Ascending aorta (tissue), 2 donors: ENCODE measurements around the gene CDYL2. TPM values are rescaled to one million over a fixed set of nuclear protein-coding genes. Genes with fewer than 3 reads are reported as not detected.

Experiments
- DNase-seq, 2 donors: peaks; one replicate each; pipeline ENCODE4 v3.0.0-alpha.2; 2019; ENCODE audit warnings: low spot score in 2 of 2
- H3K27ac ChIP-seq, 2 donors: fragments of 200-600 bp; sonication (generic); one replicate each; pipeline ENCODE4 v1.5.1; 2016 to 2017; ENCODE audit warnings: mild to moderate bottlenecking in 1 of 2
- H3K27me3 ChIP-seq: fragments of 200-600 bp; sonication (generic); one replicate; pipeline ENCODE4 v1.5.1; 2017
- H3K36me3 ChIP-seq, 2 donors: fragments of 200-600 bp; sonication (generic); one replicate each; pipeline ENCODE4 v1.5.1; 2016
- H3K4me1 ChIP-seq, 2 donors: fragments of 200-600 bp; sonication (generic); one replicate each; pipeline ENCODE4 v1.5.1; 2016 to 2017; ENCODE audit warnings: mild to moderate bottlenecking in 1 of 2
- H3K4me3 ChIP-seq, 2 donors: fragments of 200-600 bp; sonication (generic); one replicate each; pipeline ENCODE4 v1.5.1; 2016 to 2017; ENCODE audit warnings: mild to moderate bottlenecking in 1 of 2
- H3K9me3 ChIP-seq, 2 donors: fragments of 200-600 bp; sonication (generic); one replicate each; pipeline ENCODE4 v1.5.1; 2016
- intact Hi-C: fragments of 100-400 bp; cut with DNase I; formaldehyde crosslinking; loops from one replicate; pipeline ENCODE4 v1.15.1; 2023
- total RNA-seq: library from RNA; depleted of rRNA; stranded (reverse); fragments of >200 nt; gene quantifications from one replicate; pipeline ENCODE4 v1.1.0, GENCODE V29; 2016
- TF ChIP-seq, protein P1 (sequence below), 3 experiments: fragments of 200-600 bp in 2 of 3; fragments of 450-650 bp in 1 of 3; sonication (generic) in 2 of 3; IDR thresholded peaks; one replicate each; pipeline ENCODE4 v1.5.1; 2016 to 2019; ENCODE audit warnings: antibody characterized with exemption in 3 of 3, mild to moderate bottlenecking in 1 of 3, moderate library complexity in 1 of 3

Gene CDYL2
- total RNA-seq, 1 donor from 2014 or later: 5.0 TPM

DNA sequence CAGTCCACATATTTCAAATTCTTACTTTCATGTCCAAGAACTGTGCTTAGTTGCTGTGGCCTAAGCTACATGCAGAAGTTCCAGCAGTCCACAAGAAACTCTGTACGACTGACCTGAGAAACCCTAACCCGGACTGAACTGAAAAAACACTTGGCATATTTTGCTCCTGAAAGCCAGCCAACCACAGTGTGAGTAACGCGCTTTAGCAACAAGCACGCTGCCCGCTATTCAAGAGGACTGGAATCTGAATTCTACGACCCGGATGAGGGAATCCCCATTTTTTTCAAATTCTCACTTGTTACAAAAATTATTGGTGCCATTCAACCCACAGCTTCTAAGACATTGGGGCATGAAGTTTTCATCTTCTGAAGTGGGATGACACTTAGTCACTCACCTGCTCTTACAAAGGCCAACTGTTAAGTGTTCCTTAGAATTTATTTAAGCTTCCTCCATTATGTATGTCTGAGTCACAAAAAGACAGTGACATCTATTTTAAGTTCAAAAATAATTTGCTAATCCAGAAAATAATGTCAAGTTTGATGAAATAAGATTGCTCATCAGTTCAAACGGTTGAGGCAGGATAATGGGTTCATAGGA is 78.7 kb downstream of the CDYL2 start:
- no peaks in the 10 kb centered on the region for H3K9me3 ChIP-seq
- no peak overlapping the region for H3K4me3 ChIP-seq
- no peak for DNase-seq
- no peaks in the 10 kb centered on the region for H3K27me3 ChIP-seq
- H3K4me1 ChIP-seq: no peaks in the 10 kb centered on the region
- TF ChIP-seq, protein P1, sequence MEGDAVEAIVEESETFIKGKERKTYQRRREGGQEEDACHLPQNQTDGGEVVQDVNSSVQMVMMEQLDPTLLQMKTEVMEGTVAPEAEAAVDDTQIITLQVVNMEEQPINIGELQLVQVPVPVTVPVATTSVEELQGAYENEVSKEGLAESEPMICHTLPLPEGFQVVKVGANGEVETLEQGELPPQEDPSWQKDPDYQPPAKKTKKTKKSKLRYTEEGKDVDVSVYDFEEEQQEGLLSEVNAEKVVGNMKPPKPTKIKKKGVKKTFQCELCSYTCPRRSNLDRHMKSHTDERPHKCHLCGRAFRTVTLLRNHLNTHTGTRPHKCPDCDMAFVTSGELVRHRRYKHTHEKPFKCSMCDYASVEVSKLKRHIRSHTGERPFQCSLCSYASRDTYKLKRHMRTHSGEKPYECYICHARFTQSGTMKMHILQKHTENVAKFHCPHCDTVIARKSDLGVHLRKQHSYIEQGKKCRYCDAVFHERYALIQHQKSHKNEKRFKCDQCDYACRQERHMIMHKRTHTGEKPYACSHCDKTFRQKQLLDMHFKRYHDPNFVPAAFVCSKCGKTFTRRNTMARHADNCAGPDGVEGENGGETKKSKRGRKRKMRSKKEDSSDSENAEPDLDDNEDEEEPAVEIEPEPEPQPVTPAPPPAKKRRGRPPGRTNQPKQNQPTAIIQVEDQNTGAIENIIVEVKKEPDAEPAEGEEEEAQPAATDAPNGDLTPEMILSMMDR (IDR thresholded peaks at IDR 0.05): no peak
- H3K36me3 ChIP-seq: no peaks in the 10 kb centered on the region
- no peak overlapping the region for H3K27ac ChIP-seq
- intact Hi-C loops: no loop called here

- TF ChIP-seq, protein P1 (IDR thresholded peaks at IDR 0.05): no peak
- Histone ChIP-seq H3K36me3 (no peaks in the 10 kb centered on the region), H3K4me1 (peaks cover 0 to 3% of the 10 kb centered on the region in 2 donors), H3K27me3 (no peaks in the 10 kb centered on the region), H3K27ac (no peak overlapping the region), H3K4me3 (no peak overlapping the region), H3K9me3 (no peaks in the 10 kb centered on the region)
- DNase-seq: no peak
- intact Hi-C loops: no loop called here
Observed at GRCh38 chr16:80723981-80724380, 80.4 kb downstream of the CDYL2 start.

DNA sequence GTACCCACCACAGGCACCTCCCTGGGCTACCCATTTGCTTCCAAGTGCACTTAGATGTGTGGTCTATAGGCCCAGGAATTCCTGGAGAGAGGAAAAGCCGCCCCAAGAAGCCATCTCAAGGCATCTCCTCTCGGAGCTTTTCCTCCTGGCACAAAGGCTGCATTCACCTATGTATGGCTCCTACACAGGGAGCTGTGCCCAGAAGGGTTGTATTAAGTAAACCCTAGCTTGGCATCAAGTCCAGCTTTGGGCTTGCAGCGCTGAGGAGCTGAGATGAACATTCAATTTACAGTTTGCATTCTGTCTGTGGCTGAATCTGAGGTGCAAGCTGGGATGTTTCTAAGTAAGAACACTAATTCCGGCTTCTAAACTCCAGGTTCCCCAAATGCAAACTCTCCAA is 81.3 kb downstream of the CDYL2 start:
- no peak overlapping the region for H3K4me3 ChIP-seq
- H3K4me1 ChIP-seq: peaks cover 0 to 3% of the 10 kb centered on the region in 2 donors
- TF ChIP-seq, protein P1 (IDR thresholded peaks at IDR 0.05): no peak
- no peak for DNase-seq
- H3K27ac ChIP-seq: no peak overlapping the region
- no peaks in the 10 kb centered on the region for H3K36me3 ChIP-seq
- intact Hi-C loops: no loop called here
- no peaks in the 10 kb centered on the region for H3K27me3 ChIP-seq
- no peaks in the 10 kb centered on the region for H3K9me3 ChIP-seq

- DNase-seq: no peak
- Histone ChIP-seq H3K27ac (no peak overlapping the region), H3K4me3 (no peak overlapping the region), H3K4me1 (peaks cover 0 to 3% of the 10 kb centered on the region in 2 donors), H3K9me3 (no peaks in the 10 kb centered on the region), H3K36me3 (no peaks in the 10 kb centered on the region), H3K27me3 (no peaks in the 10 kb centered on the region)
- intact Hi-C loops: no loop called here
- TF ChIP-seq, protein P1 (IDR thresholded peaks at IDR 0.05): no peak
Observed at GRCh38 chr16:80720804-80721371, 83.5 kb downstream of the CDYL2 start.

DNA sequence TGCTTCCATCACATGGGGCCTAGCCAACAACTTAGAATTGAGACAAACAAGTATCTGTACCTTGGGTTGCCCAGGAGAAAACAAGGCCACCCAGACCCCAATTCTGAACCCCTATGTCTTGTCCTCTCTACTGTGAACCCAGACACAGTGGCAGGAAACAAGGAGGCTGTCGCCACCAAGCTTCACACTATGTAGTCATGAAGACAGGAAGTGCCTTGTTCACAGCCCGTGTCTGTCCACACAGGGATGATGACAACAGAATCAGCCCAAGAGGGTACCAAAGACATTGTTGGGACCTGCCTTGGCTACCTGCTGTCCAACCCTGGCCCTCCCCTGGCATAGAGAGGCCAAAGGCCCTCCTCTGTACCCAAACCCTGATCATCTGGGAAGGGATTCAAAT is 84.8 kb downstream of the CDYL2 start:
- peaks cover 0 to 3% of the 10 kb centered on the region in 2 donors for H3K4me1 ChIP-seq
- H3K27ac ChIP-seq: no peak overlapping the region
- H3K27me3 ChIP-seq: no peaks in the 10 kb centered on the region
- H3K9me3 ChIP-seq: no peaks in the 10 kb centered on the region
- TF ChIP-seq, protein P1 (IDR thresholded peaks at IDR 0.05): no peak
- no peak for DNase-seq
- intact Hi-C loops: no loop called here
- H3K36me3 ChIP-seq: no peaks in the 10 kb centered on the region
- H3K4me3 ChIP-seq: no peak overlapping the region
